Activated CD4-positive, alpha-beta T cell treated with anti-CD3 and anti-CD28 coated beads, Interleukin-2, amount 50 U/mL, for 24 hours (primary cell): ENCODE results near the gene ARTN.

Source experiments
- DNase-seq, 2 donors: peaks; one replicate each; pipeline ENCODE4 v3.0.0-alpha.2; 2020; ENCODE audit warnings: low read depth in 1 of 2, low spot score in 1 of 2

ARTN gene

GRCh38 chr1:43947061-43947873 lies 13.7 kb downstream of the ARTN start:
- DNase-seq: no peak

- no peak for DNase-seq
Measured at GRCh38 chr1:43947874-43948437, 14.4 kb downstream of the ARTN start.

- DNase-seq: no peak
Measured at GRCh38 chr1:43949678-43950077, 16.1 kb downstream of the ARTN start.

GRCh38 chr1:43951021-43951985 lies 17.7 kb downstream of the ARTN start:
- no peak for DNase-seq

- no peak for DNase-seq
Measured at GRCh38 chr1:43952731-43953346, 19.2 kb downstream of the ARTN start.

- DNase-seq: no peak
Measured at GRCh38 chr1:43953361-43953760, 19.8 kb downstream of the ARTN start.

- no peak for DNase-seq
Measured at GRCh38 chr1:43954036-43954435, 20.4 kb downstream of the ARTN start.

- no peak for DNase-seq
Measured at GRCh38 chr1:43956234-43956633, 22.6 kb downstream of the ARTN start.

- DNase-seq: no peak
Measured at GRCh38 chr1:43957407-43958040, 23.9 kb downstream of the ARTN start.

- DNase-seq: no peak
Measured at GRCh38 chr1:43958351-43959255, 25.0 kb downstream of the ARTN start.

GRCh38 chr1:43960798-43961197 lies 27.2 kb downstream of the ARTN start:
- no peak for DNase-seq

GRCh38 chr1:43961692-43962091 lies 28.1 kb downstream of the ARTN start:
- DNase-seq: no peak

GRCh38 chr1:43962324-43962723 lies 28.7 kb downstream of the ARTN start:
- DNase-seq: no peak

GRCh38 chr1:43963006-43963405 lies 29.4 kb downstream of the ARTN start:
- no peak for DNase-seq

- DNase-seq: no peak
Measured at GRCh38 chr1:43963890-43964289, 30.3 kb downstream of the ARTN start.

- DNase-seq: no peak
Measured at GRCh38 chr1:43965316-43965715, 31.7 kb downstream of the ARTN start.

- no peak for DNase-seq
Measured at GRCh38 chr1:43968348-43968948, 34.8 kb downstream of the ARTN start.

GRCh38 chr1:43969416-43969745 lies 35.8 kb downstream of the ARTN start:
- no peak for DNase-seq

GRCh38 chr1:43969746-43970466 lies 36.3 kb downstream of the ARTN start, which contains the start of gene DPH2:
DPH2 (plus strand) TSS chr1:43970010; CDS start chr1:43970176, 166 bp downstream.
- peak; percentile 87 to 94 for DNase-seq
